HepG2 (cell line): ENCODE results near the gene MAP3K2. TPM values are rescaled to one million over a fixed set of nuclear protein-coding genes. Genes with fewer than 3 reads are reported as not detected.
A peak's percentile ranks its signal among the peaks of the same experiment; 100 is the strongest.

Experiments used
- ATAC-seq: fragments of 200-7000 bp; cut with Tn5 transposase; 3 replicates; pipeline ENCODE4 v1.9.1; 2020; ENCODE audit warnings: mild to moderate bottlenecking, moderate library complexity
- BruUV-seq: library from RNA; stranded (reverse); fragments of 400-500 nt; replicated peaks from 2 replicates; lab custom pipeline; 2021; lab: Mats Ljungman, UMichigan
- CTCF ChIA-PET: fragments of 300-600 bp; formaldehyde crosslinking; extraction: SDS; loops from one replicate; lab custom pipeline; 2021; ENCODE audit warnings: low total read pairs, inconsistent platforms, low intra/inter-chr PET ratio; lab: Yijun Ruan, JAX
- POLR2A ChIA-PET: fragments of 350-600 bp; sonication (Branson Sonifier 250); formaldehyde crosslinking; loops from one replicate; lab custom pipeline; 2020; ENCODE audit warnings: antibody characterized with exemption, inconsistent platforms; lab: Yijun Ruan, JAX
- DNase-seq: peaks from one replicate; pipeline ENCODE4 v3.0.0-alpha.2; 2015; ENCODE audit warnings: low spot score
- FAIRE-seq: peaks from 3 replicates; lab custom pipeline; 2011; peaks lifted over from hg19 to GRCh38; lab: Jason Lieb, UNC
- H2AFZ ChIP-seq: one replicate; pipeline ENCODE4 v1.6.1; 2011; ENCODE audit warnings: low read length, inconsistent platforms
- H3K27ac ChIP-seq: fragments of 300-600 bp; 3 replicates; pipeline ENCODE4 v1.8.0; 2011; ENCODE audit warnings: mixed run types, mild to moderate bottlenecking, mixed read lengths, low read length, inconsistent platforms; ENCODE audit not compliant: insufficient read depth; ENCODE audit errors: extremely low read length
- H3K27me3 ChIP-seq, 2 experiments: fragments of 200-600 bp in 1 of 2; 2 replicates in 1 of 2; 3 replicates in 1 of 2; pipeline versions ENCODE4 v1.6.0 to v1.8.0; 2011; ENCODE audit warnings: low read length in 2 of 2, mild to moderate bottlenecking in 2 of 2, moderate library complexity in 2 of 2, inconsistent platforms in 1 of 2; ENCODE audit not compliant: insufficient read depth in 2 of 2, control insufficient read depth in 1 of 2
- H3K36me3 ChIP-seq, 2 experiments: fragments of 200-600 bp in 1 of 2; replicated peaks in 1 of 2; 2 replicates in 1 of 2; 3 replicates in 1 of 2; pipeline versions ENCODE4 v1.5.1 to v1.8.0; 2011; ENCODE audit warnings: low read length in 2 of 2, inconsistent platforms in 1 of 2; ENCODE audit not compliant: insufficient read depth in 2 of 2, control insufficient read depth in 1 of 2
- H3K4me1 ChIP-seq: 2 replicates; pipeline ENCODE4 v1.5.1; 2012; ENCODE audit warnings: low read length, inconsistent platforms; ENCODE audit not compliant: insufficient read depth
- H3K4me2 ChIP-seq: 2 replicates; pipeline ENCODE4 v1.6.0; 2011; ENCODE audit warnings: low read depth, low read length, inconsistent platforms
- H3K4me3 ChIP-seq, 3 experiments: fragments of 200-600 bp in 1 of 3; sonication (generic), shearing (Covaris generic) in 1 of 3; replicated peaks in 1 of 3; 2 replicates each; pipeline ENCODE4 v1.5.1; 2011 to 2016; ENCODE audit warnings: low read length in 3 of 3, inconsistent platforms in 2 of 3, low read depth in 2 of 3, mild to moderate bottlenecking in 2 of 3, control low read depth in 1 of 3, mixed read lengths in 1 of 3; ENCODE audit not compliant: insufficient read depth in 1 of 3
- H3K79me2 ChIP-seq: one replicate; pipeline ENCODE4 v1.6.1; 2011; ENCODE audit warnings: low read length, inconsistent platforms; ENCODE audit not compliant: insufficient read depth
- H3K9ac ChIP-seq: 2 replicates; pipeline ENCODE4 v1.6.0; 2011; ENCODE audit warnings: mild to moderate bottlenecking, low read depth, low read length, inconsistent platforms; ENCODE audit not compliant: insufficient read depth
- H3K9me3 ChIP-seq: 2 replicates; pipeline ENCODE4 v1.5.1; 2012; ENCODE audit warnings: mild to moderate bottlenecking, low read length
- H4K20me1 ChIP-seq: 2 replicates; pipeline ENCODE4 v1.6.0; 2011; ENCODE audit warnings: inconsistent platforms, mild to moderate bottlenecking, low read length, moderate library complexity; ENCODE audit not compliant: insufficient read depth
- GLI4 ChIP-seq: sonication (generic); formaldehyde crosslinking; IDR thresholded peaks from 2 replicates; pipeline ENCODE4 v1.5.1; 2020; ENCODE audit warnings: missing genetic modification reagents, mild to moderate bottlenecking, moderate library complexity, borderline replicate concordance
- HOMEZ ChIP-seq: IDR thresholded peaks from 2 replicates; pipeline ENCODE4 v1.6.1; 2016; ENCODE audit warnings: low read depth
- NR0B2 ChIP-seq: sonication (generic); formaldehyde crosslinking; IDR thresholded peaks from 2 replicates; pipeline ENCODE4 v1.4.0; 2020; ENCODE audit warnings: mild to moderate bottlenecking, missing genetic modification reagents
- PRDM15 ChIP-seq: sonication (generic); formaldehyde crosslinking; IDR thresholded peaks from 2 replicates; pipeline ENCODE4 v1.4.0; 2020; ENCODE audit warnings: missing genetic modification reagents
- PRMT3 ChIP-seq: sonication (generic); formaldehyde crosslinking; IDR thresholded peaks from 2 replicates; pipeline ENCODE4 v1.8.1; 2022; ENCODE audit warnings: low read depth, mild to moderate bottlenecking, moderate library complexity, missing genetic modification reagents, borderline replicate concordance
- REL ChIP-seq: sonication (generic); formaldehyde crosslinking; conservative IDR thresholded peaks from 2 replicates; pipeline ENCODE4 v1.8.0; 2022; ENCODE audit warnings: mild to moderate bottlenecking, missing genetic modification reagents, moderate library complexity
- RELA ChIP-seq: sonication (generic); formaldehyde crosslinking; IDR thresholded peaks from 2 replicates; pipeline ENCODE4 v1.4.0; 2020; ENCODE audit warnings: missing genetic modification reagents
- STAT6 ChIP-seq: sonication (generic); formaldehyde crosslinking; IDR thresholded peaks from 2 replicates; pipeline ENCODE4 v1.4.0; 2020; ENCODE audit warnings: missing genetic modification reagents, mild to moderate bottlenecking, borderline replicate concordance
- ZFYVE20 ChIP-seq: sonication (generic); formaldehyde crosslinking; IDR thresholded peaks from 2 replicates; pipeline ENCODE4 v1.8.0; 2023; ENCODE audit warnings: low read depth, mild to moderate bottlenecking, moderate library complexity, missing genetic modification reagents, borderline replicate concordance
- ZNF30 ChIP-seq: sonication (generic); formaldehyde crosslinking; IDR thresholded peaks from 2 replicates; pipeline ENCODE4 v1.5.0; 2020; ENCODE audit warnings: mild to moderate bottlenecking, missing genetic modification reagents
- ZNF710 ChIP-seq: sonication (generic); formaldehyde crosslinking; IDR thresholded peaks from 2 replicates; pipeline ENCODE4 v1.5.0; 2020; ENCODE audit warnings: mild to moderate bottlenecking, missing genetic modification reagents, borderline replicate concordance
- WGBS: methylation state at CpG from one replicate; pipeline ENCODE4 v1.1.6; 2017; ENCODE audit warnings: low lambda C conversion rate; 5-methylcytosine and 5-hydroxymethylcytosine counted together
- in situ Hi-C: cut with HindIII; loops from 2 replicates; pipeline ENCODE4 v1.10.0; 2017; ENCODE audit warnings: low pct_unique_long_range_greater_than_20kb; ENCODE audit not compliant: extremely low pct_ligation_motif_present
- intact Hi-C: fragments of 100-400 bp; cut with micrococcal nuclease; formaldehyde crosslinking; loops from one replicate; pipeline ENCODE4 v1.10.0; 2022; ENCODE audit not compliant: unreplicated experiment
- polyA plus RNA-seq, 8 experiments: library from polyadenylated mRNA; depleted of rRNA in 3 of 8; stranded (reverse) in 7 of 8; unstranded in 1 of 8; fragments of >200 nt; fragmentation: Illumina TruSeq in 4 of 8; extraction: Trizol in 4 of 8; gene quantifications; 2 replicates each; pipeline versions ENCODE4 v1.2.1 to v1.2.3, GENCODE V29; 2011 to 2016; ENCODE audit warnings: low read depth in 4 of 8, missing spikeins in 1 of 8, mixed read lengths in 1 of 8; ENCODE audit not compliant: insufficient read depth in 1 of 8
- total RNA-seq, 5 experiments: library from RNA; depleted of rRNA; stranded (reverse); fragments of >200 nt; fragmentation: Illumina TruSeq; extraction: Trizol; gene quantifications; 2 replicates each; pipeline ENCODE4 v1.2.3, GENCODE V29; 2016; ENCODE audit warnings: low read depth in 1 of 5

MAP3K2 gene
- total and polyA plus RNA-seq, 2 of the 13 experiments (the other 11 are each of a cell fraction or from before 2014, with no cell fraction given) = 12.2 to 37.2 TPM

GRCh38 chr2:127419448-127420038 is 31.8 kb upstream of the MAP3K2 start:
- H3K27me3 ChIP-seq = no peaks in the 10 kb centered on the region
- peak overlapping the region; percentile 97 for H3K9ac ChIP-seq
- in situ Hi-C loops = no loop called here
- H3K4me3 ChIP-seq = peak overlapping the region; percentile 57 to 78 (median 73)
- peak overlapping the region; percentile 96 for H3K27ac ChIP-seq
- no peaks in the 10 kb centered on the region for H3K9me3 ChIP-seq
- ChIA-PET POLR2A (interaction anchor here (1.2 to 8.1 kb wide), 8 partner anchors 9 to 38 kb away, joined by 3 to 229 read pairs (median 28); no protein-coding TSS in a partner anchor), CTCF (interaction anchor here (0.8 kb wide), 1 partner anchor 18 kb away, joined by 3 read pairs; no protein-coding TSS in a partner anchor)
- no peaks in the 10 kb centered on the region for H4K20me1 ChIP-seq
- BruUV-seq = no TSS peak
- ATAC-seq (peak; percentile 20), FAIRE-seq (no peak), DNase-seq (peak; percentile 69)
- intact Hi-C loops = loop anchor here (2.0 to 5.0 kb wide), 2 partner anchors 19 to 62 kb away; no protein-coding TSS in a partner anchor
- WGBS = 66% methylated on average over 15 of the region's 15 CpGs
- H2AFZ ChIP-seq = no peak overlapping the region
- peaks cover 47% of the 10 kb centered on the region for H3K79me2 ChIP-seq
- peaks cover 6 to 24% of the 10 kb centered on the region in 2 experiments for H3K36me3 ChIP-seq
- peak overlapping the region; percentile 94 for H3K4me2 ChIP-seq
- peaks cover 75% of the 10 kb centered on the region for H3K4me1 ChIP-seq
- TF ChIP-seq RELA (CRISPR knock-in tag) = no peak
- TF ChIP-seq ZNF30 = no peak
- TF ChIP-seq ZNF710 (CRISPR knock-in tag) = peak; percentile 3; the same call in 1 of the 2 replicates
- 0 out of 2 replicates have a peak, but pooled peaks have one; percentile 13 for TF ChIP-seq HOMEZ (CRISPR knock-in tag)
- TF ChIP-seq REL (CRISPR knock-in tag) = peak; percentile 26; the same call in 1 of the 2 replicates
- 0 out of 2 replicates have a peak, but pooled peaks have one; percentile 42 for TF ChIP-seq ZFYVE20 (CRISPR knock-in tag)
- TF ChIP-seq PRMT3 (CRISPR knock-in tag) = 0 out of 2 replicates have a peak, but pooled peaks have one; percentile 60
- TF ChIP-seq STAT6 = no peak
- no peak for TF ChIP-seq PRDM15 (CRISPR knock-in tag)
- TF ChIP-seq NR0B2 = peak; percentile 39; the same call in 1 of the 2 replicates
- no peak for TF ChIP-seq GLI4 (CRISPR knock-in tag)
